AG04450 (cell line): ENCODE results near the gene ZFYVE28. TPM values are rescaled to one million over a fixed set of nuclear protein-coding genes. Genes with fewer than 3 reads are reported as not detected.

Experiments used
- CTCF ChIA-PET: fragments of 300-600, 350-600 bp; formaldehyde crosslinking; extraction: SDS; loops from one replicate; lab custom pipeline; 2022; ENCODE audit warnings: antibody characterized with exemption, inconsistent platforms; lab: Charles Lee
- POLR2A ChIA-PET: fragments of 350-600 bp; formaldehyde crosslinking; extraction: SDS; loops from one replicate; lab custom pipeline; 2021; ENCODE audit warnings: antibody characterized with exemption, inconsistent platforms; lab: Yijun Ruan, JAX
- DNase-seq: peaks from one replicate; pipeline ENCODE4 v3.0.0-alpha.2; 2011; ENCODE audit warnings: low read depth, low spot score
- H3K27ac ChIP-seq: one replicate; pipeline ENCODE4 v1.5.1; 2012; ENCODE audit warnings: low read depth, low read length, control low read depth
- H3K27me3 ChIP-seq: one replicate; pipeline ENCODE4 v1.6.0; 2012; ENCODE audit warnings: low read length; ENCODE audit not compliant: control insufficient read depth, insufficient read depth
- H3K4me3 ChIP-seq: 2 replicates; pipeline ENCODE4 v1.5.1; 2011; ENCODE audit warnings: mild to moderate bottlenecking, low read depth, low read length, control low read depth
- H3K9me3 ChIP-seq: 2 replicates; pipeline ENCODE4 v1.5.1; 2012; ENCODE audit warnings: low read length; ENCODE audit not compliant: control insufficient read depth, insufficient read depth
- polyA plus RNA-seq: library from polyadenylated mRNA; depleted of rRNA; stranded (reverse); fragments of >200 nt; gene quantifications from 2 replicates; pipeline ENCODE4 v1.2.3, GENCODE V29; 2011
- TF ChIP-seq, protein P1 (sequence below): IDR thresholded peaks from 2 replicates; pipeline ENCODE4 v1.5.1; 2011; ENCODE audit warnings: low read depth, low read length, control low read depth, inconsistent platforms

ZFYVE28 gene
- polyA plus RNA-seq, 1 experiment, result 2.2 TPM

DNA sequence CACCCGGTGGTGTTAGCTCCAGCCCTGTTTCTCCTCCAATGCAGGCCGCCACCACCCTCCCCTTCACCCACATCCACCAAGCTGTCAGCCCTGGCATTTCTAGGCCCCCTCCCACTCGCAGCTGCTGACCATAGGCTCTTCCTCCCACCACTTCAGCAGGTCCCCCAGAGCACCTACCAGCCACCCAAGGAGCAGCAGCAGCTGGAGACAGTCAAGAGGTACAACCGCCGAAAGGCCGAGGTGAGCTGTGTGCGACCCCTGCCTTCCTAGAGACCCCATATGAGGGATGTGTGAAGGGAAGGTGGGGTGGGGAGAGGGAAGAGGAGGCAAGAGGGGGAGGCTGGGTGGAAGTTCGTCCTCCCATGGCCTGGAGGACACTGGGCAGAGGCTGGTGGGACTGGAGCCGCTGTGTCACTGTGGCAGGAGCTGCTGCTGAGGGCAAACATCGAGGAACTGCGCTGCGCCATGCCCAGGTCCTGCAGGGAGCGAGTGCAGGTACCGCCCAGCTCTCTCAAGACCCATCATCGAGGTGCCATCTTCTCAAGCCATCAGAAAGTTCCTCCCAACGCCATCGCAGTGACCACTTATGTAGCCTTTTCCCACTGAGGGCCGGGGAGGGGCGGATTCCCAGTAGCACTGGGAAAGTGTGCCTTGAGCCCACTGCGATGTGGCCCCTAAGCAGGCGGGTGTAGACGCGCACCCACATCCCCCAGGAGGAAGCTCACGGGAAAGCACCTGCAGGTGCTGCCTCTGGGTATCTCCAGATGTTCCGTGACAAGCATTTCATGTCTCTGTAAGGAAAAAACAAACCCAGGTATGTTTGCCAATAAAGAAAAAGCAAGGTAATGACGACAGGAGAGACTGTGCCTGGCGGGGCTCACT is 31.3 kb upstream of the ZFYVE28 start:
- TF ChIP-seq, protein P1, sequence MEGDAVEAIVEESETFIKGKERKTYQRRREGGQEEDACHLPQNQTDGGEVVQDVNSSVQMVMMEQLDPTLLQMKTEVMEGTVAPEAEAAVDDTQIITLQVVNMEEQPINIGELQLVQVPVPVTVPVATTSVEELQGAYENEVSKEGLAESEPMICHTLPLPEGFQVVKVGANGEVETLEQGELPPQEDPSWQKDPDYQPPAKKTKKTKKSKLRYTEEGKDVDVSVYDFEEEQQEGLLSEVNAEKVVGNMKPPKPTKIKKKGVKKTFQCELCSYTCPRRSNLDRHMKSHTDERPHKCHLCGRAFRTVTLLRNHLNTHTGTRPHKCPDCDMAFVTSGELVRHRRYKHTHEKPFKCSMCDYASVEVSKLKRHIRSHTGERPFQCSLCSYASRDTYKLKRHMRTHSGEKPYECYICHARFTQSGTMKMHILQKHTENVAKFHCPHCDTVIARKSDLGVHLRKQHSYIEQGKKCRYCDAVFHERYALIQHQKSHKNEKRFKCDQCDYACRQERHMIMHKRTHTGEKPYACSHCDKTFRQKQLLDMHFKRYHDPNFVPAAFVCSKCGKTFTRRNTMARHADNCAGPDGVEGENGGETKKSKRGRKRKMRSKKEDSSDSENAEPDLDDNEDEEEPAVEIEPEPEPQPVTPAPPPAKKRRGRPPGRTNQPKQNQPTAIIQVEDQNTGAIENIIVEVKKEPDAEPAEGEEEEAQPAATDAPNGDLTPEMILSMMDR, result no peak
- ChIA-PET POLR2A (interaction anchor here (0.5 to 0.6 kb wide), 2 partner anchors 9 to 247 kb away, joined by 3 read pairs; no protein-coding TSS in a partner anchor), CTCF (no interaction called here)
- DNase-seq, result no peak
- Histone ChIP-seq H3K9me3 (no peaks in the 10 kb centered on the region; the same call in 1 of the 2 replicates), H3K27ac (no peak overlapping the region), H3K27me3 (peaks cover 24% of the 10 kb centered on the region), H3K4me3 (no peak overlapping the region)

DNA sequence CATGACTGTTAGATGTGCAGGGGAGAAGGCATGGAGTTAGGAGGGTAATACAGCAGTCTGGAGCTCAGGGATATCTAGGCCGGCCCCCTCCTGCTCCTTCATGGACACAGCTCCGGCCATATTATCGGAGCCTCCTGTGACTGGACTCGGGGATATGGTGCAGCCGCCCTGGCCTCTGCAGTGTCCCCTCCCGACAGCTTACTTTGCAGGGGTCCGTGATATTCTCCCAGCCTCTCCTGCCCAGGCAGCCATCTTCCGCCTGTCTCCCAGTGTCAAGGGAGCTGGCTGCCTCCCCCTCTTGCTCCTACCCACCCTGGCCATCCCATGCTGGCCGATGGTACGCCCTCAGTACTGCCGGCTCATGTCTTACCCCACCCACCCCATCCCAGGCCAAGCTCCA is 30.6 kb upstream of the ZFYVE28 start:
- no peak overlapping the region for H3K27ac ChIP-seq
- ChIA-PET CTCF (no interaction called here), POLR2A (interaction anchor here (0.5 to 0.6 kb wide), 2 partner anchors 10 to 247 kb away, joined by 3 read pairs; no protein-coding TSS in a partner anchor)
- TF ChIP-seq, protein P1, result no peak
- no peaks in the 10 kb centered on the region; the same call in 1 of the 2 replicates for H3K9me3 ChIP-seq
- no peak overlapping the region for H3K4me3 ChIP-seq
- peaks cover 24% of the 10 kb centered on the region for H3K27me3 ChIP-seq
- DNase-seq, result no peak

DNA sequence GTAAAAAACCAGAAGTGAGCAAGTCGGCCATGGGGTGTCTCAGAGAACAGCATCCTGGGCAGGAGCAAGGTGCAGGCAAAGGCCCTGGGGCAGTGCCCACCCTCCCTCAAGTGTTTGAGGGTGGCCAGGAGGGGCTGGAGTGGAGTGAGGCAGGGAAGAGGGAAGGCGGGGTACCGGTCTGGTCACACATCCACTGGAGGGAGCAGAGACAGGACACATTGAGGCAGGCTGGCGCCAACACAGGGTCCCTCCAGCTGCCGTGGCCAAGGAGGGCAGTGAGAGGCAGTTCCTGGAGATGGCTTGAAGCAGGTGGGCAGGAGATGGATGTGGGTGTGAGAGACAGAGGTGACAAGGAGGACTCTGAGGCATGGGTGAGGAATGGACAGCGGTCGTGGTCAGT is 30.1 kb upstream of the ZFYVE28 start:
- Histone ChIP-seq H3K9me3 (no peaks in the 10 kb centered on the region; the same call in 1 of the 2 replicates), H3K27me3 (peaks cover 24% of the 10 kb centered on the region), H3K4me3 (no peak overlapping the region), H3K27ac (no peak overlapping the region)
- no peak for DNase-seq
- ChIA-PET POLR2A (no interaction called here), CTCF (no interaction called here)
- TF ChIP-seq, protein P1, result no peak

DNA sequence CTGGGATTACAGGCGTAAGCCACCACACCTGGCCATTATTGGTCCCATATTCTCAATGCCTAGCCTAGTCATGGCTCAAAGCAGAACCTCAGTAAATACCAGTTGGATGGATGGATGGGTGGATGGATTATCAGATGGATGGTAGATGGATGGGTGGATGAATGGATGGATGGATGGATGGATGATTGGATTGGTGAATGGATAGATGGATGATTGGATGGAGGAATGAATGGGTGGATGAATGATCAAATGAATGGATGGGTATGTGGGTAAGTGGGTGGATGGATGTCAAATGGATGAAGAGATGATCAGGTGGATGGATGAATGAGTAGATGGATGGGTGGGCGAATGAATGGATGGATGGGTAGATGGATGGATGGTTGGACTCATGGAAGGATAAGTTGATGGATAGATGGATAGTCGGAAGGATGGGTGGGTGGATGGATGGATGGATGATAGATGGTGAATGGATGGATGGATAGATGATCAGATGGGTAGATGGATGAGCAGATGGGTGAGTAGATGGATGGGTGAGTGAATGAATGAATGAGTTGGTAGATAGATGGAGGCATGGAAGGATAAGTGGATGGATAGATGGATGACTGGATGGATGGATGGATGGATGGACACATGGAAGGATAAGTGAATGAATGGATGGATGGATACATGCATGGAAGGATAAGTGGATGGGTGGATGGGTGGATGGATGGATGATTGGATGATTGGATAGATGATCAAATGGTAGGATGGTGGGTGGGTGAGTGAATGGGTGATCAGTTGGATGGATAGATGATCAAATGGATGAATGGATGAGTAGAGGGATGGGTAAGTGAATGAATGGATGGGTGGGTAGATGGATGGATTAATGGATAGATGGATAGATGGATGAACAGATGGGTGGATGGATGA is 28.5 kb upstream of the ZFYVE28 start:
- POLR2A ChIA-PET, result no interaction called here
- CTCF ChIA-PET, result no interaction called here
- Histone ChIP-seq H3K27ac (no peak overlapping the region), H3K4me3 (no peak overlapping the region), H3K27me3 (peaks cover 20% of the 10 kb centered on the region), H3K9me3 (no peaks in the 10 kb centered on the region; the same call in 1 of the 2 replicates)
- no peak for DNase-seq
- TF ChIP-seq, protein P1, result no peak
